ENCODE data around the gene LTBR.

The LTBR gene

DNA sequence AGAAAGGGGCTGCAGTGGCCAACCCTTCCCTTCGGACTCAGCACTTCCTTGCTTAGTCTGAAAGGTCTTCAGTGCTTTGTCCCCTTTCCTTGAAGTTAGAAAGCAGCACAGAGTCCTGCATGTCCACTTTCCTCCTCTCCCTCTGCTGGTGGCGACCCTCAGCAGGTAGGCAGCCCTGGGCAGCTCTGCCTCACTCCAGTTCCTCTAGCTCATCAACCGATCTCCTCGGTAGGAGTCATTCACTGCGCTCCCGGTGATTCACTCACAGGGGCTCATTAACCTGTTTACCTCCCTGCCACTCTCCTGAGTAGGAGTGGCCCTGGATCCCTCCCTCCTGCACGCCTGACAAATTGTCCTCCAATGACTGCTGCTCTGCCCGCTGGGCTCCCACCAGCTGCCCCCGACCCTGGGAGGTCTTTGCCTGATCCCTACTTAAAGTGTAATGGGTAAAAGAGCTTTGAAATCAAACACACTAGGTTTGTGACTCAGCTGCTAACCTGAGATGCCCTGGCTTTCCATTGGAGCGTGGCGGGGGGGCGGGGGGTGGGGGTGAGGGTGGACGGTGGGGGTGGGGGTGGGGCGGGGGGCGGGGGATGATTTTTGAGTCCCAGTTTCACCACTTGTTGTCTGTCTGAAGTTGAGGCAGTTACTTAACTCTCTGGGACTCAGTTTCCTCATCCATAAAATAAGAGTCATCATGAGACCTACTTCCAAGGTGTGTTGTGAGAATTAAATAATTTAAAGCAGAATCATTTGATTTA is 12.8 kb upstream of the LTBR start (continued):
- peak; percentile 57 for TF ChIP-seq KLF1 (tag by site-specific recombination; IDR thresholded peaks at IDR 0.05)
- TF ChIP-seq, protein P1, sequence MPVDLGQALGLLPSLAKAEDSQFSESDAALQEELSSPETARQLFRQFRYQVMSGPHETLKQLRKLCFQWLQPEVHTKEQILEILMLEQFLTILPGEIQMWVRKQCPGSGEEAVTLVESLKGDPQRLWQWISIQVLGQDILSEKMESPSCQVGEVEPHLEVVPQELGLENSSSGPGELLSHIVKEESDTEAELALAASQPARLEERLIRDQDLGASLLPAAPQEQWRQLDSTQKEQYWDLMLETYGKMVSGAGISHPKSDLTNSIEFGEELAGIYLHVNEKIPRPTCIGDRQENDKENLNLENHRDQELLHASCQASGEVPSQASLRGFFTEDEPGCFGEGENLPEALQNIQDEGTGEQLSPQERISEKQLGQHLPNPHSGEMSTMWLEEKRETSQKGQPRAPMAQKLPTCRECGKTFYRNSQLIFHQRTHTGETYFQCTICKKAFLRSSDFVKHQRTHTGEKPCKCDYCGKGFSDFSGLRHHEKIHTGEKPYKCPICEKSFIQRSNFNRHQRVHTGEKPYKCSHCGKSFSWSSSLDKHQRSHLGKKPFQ (tag by site-specific recombination; IDR thresholded peaks at IDR 0.05) = no peak
- TF ChIP-seq, protein P2, sequence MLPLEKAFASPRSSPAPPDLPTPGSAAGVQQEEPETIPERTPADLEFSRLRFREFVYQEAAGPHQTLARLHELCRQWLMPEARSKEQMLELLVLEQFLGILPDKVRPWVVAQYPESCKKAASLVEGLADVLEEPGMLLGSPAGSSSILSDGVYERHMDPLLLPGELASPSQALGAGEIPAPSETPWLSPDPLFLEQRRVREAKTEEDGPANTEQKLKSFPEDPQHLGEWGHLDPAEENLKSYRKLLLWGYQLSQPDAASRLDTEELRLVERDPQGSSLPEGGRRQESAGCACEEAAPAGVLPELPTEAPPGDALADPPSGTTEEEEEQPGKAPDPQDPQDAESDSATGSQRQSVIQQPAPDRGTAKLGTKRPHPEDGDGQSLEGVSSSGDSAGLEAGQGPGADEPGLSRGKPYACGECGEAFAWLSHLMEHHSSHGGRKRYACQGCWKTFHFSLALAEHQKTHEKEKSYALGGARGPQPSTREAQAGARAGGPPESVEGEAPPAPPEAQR (tag by site-specific recombination; IDR thresholded peaks at IDR 0.05) = no peak
- TF ChIP-seq ZNF501 (tag by site-specific recombination; IDR thresholded peaks at IDR 0.05) = no peak
- TF ChIP-seq ZBTB1 (tag by site-specific recombination; IDR thresholded peaks at IDR 0.05) = no peak
- no peak for TF ChIP-seq ZNF157 (tag by site-specific recombination; IDR thresholded peaks at IDR 0.05)
- no peak for TF ChIP-seq ZNF23 (tag by site-specific recombination; IDR thresholded peaks at IDR 0.05; ENCODE audit: borderline replicate concordance)
- TF ChIP-seq, protein P3, sequence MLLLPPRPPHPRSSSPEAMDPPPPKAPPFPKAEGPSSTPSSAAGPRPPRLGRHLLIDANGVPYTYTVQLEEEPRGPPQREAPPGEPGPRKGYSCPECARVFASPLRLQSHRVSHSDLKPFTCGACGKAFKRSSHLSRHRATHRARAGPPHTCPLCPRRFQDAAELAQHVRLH (tag by site-specific recombination; IDR thresholded peaks at IDR 0.05) = no peak
- TF ChIP-seq ZNF10 (tag by site-specific recombination; IDR thresholded peaks at IDR 0.05) = peak; percentile 45; the same call in 1 of the 2 replicates
- TF ChIP-seq YY1 (tag by site-specific recombination; IDR thresholded peaks at IDR 0.05) = no peak
- no peak for TF ChIP-seq ZNF354C (tag by site-specific recombination; IDR thresholded peaks at IDR 0.05; ENCODE audit: borderline replicate concordance, low read depth)
- no peak for TF ChIP-seq ZNF654 (tag by site-specific recombination; IDR thresholded peaks at IDR 0.05; ENCODE audit: low read depth)
- no peak for TF ChIP-seq KLF8 (tag by site-specific recombination; IDR thresholded peaks at IDR 0.05)
- no peak for TF ChIP-seq ZNF211 (tag by site-specific recombination; IDR thresholded peaks at IDR 0.05; ENCODE audit: low read depth)
- no peak for TF ChIP-seq ZNF529 (tag by site-specific recombination; IDR thresholded peaks at IDR 0.05; ENCODE audit: insufficient replicate concordance)
- TF ChIP-seq ZNF133 (tag by site-specific recombination; IDR thresholded peaks at IDR 0.05) = no peak
- TF ChIP-seq, protein P4, sequence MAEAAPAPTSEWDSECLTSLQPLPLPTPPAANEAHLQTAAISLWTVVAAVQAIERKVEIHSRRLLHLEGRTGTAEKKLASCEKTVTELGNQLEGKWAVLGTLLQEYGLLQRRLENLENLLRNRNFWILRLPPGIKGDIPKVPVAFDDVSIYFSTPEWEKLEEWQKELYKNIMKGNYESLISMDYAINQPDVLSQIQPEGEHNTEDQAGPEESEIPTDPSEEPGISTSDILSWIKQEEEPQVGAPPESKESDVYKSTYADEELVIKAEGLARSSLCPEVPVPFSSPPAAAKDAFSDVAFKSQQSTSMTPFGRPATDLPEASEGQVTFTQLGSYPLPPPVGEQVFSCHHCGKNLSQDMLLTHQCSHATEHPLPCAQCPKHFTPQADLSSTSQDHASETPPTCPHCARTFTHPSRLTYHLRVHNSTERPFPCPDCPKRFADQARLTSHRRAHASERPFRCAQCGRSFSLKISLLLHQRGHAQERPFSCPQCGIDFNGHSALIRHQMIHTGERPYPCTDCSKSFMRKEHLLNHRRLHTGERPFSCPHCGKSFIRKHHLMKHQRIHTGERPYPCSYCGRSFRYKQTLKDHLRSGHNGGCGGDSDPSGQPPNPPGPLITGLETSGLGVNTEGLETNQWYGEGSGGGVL (tag by site-specific recombination; IDR thresholded peaks at IDR 0.05) = no peak
- no peak for TF ChIP-seq KLF16 (tag by site-specific recombination; IDR thresholded peaks at IDR 0.05)
- TF ChIP-seq ZNF366 (tag by site-specific recombination; conservative IDR thresholded peaks at IDR 0.05) = peak; percentile 88
- TF ChIP-seq ZNF596 (tag by site-specific recombination; IDR thresholded peaks at IDR 0.05) = no peak
- TF ChIP-seq OSR2 (tag by site-specific recombination; IDR thresholded peaks at IDR 0.05) = peak; percentile 97
- no peak for TF ChIP-seq ZNF391 (tag by site-specific recombination; IDR thresholded peaks at IDR 0.05; ENCODE audit: borderline replicate concordance, low read depth)
- peak; percentile 56; the same call in 1 of the 2 replicates for TF ChIP-seq EGR2 (tag by site-specific recombination; IDR thresholded peaks at IDR 0.05; ENCODE audit: low read depth)
- TF ChIP-seq ZNF514 (tag by site-specific recombination; IDR thresholded peaks at IDR 0.05) = no peak
- peak; percentile 20; the same call in 1 of the 2 replicates for TF ChIP-seq ZBTB48 (tag by site-specific recombination; IDR thresholded peaks at IDR 0.05)
- no peak for TF ChIP-seq ZNF121 (tag by site-specific recombination; IDR thresholded peaks at IDR 0.05)
- TF ChIP-seq ZIC2 (tag by site-specific recombination; IDR thresholded peaks at IDR 0.05) = peak; percentile 96
- TF ChIP-seq, protein P5, sequence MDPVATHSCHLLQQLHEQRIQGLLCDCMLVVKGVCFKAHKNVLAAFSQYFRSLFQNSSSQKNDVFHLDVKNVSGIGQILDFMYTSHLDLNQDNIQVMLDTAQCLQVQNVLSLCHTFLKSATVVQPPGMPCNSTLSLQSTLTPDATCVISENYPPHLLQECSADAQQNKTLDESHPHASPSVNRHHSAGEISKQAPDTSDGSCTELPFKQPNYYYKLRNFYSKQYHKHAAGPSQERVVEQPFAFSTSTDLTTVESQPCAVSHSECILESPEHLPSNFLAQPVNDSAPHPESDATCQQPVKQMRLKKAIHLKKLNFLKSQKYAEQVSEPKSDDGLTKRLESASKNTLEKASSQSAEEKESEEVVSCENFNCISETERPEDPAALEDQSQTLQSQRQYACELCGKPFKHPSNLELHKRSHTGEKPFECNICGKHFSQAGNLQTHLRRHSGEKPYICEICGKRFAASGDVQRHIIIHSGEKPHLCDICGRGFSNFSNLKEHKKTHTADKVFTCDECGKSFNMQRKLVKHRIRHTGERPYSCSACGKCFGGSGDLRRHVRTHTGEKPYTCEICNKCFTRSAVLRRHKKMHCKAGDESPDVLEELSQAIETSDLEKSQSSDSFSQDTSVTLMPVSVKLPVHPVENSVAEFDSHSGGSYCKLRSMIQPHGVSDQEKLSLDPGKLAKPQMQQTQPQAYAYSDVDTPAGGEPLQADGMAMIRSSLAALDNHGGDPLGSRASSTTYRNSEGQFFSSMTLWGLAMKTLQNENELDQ (tag by site-specific recombination; IDR thresholded peaks at IDR 0.05; ENCODE audit: low read depth) = no peak
- no peak for TF ChIP-seq ZNF37A (tag by site-specific recombination; IDR thresholded peaks at IDR 0.05)
- TF ChIP-seq ZNF223 (tag by site-specific recombination; IDR thresholded peaks at IDR 0.05) = no peak
- TF ChIP-seq ZNF24 (tag by site-specific recombination; IDR thresholded peaks at IDR 0.05) = peak; percentile 20; the same call in 1 of the 2 replicates
- TF ChIP-seq ZNF311 (tag by site-specific recombination; IDR thresholded peaks at IDR 0.05; ENCODE audit: borderline replicate concordance) = no peak
